ENCODE measurements around the gene OTUD7B. TPM values are rescaled to one million over a fixed set of nuclear protein-coding genes. Genes with fewer than 3 reads are reported as not detected.
A peak's percentile ranks its signal among the peaks of the same experiment; 100 is the strongest.

The OTUD7B gene
- total RNA-seq, 6 experiments from 2014 or later = 26.2 to 29.6 (median 28.7) TPM

DNA sequence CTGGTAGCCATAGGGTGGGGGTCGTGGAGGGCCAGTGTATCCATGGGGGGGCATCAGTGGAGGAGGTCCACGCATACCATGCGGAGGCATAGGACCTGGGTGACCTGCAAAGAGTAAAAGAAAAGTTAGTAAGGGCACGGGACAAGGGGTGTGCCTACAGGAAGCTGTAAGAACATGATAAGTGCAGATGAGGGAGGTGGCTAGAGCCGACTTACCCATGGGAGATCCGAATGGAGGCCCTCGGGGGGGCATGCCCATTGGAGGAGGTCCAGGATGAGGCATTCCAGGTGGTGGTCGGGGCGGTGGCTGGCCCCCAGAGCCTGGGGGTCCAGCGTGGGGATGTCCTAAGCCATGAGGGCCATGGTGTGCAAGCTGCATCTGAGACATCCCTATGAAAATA lies 86.9 kb downstream of the OTUD7B start:
- Mint-ChIP-seq H3K36me3 (ENCODE audit: low read depth) (peaks cover 45% of the 10 kb centered on the region), H3K27ac (no peak overlapping the region), H3K4me3 (no peak overlapping the region), H3K27me3 (ENCODE audit: insufficient read depth) (no peaks in the 10 kb centered on the region; the same call in none of the 2 replicates), H3K4me1 (ENCODE audit: low read depth) (peaks cover 33% of the 10 kb centered on the region), H3K9me3 (no peaks in the 10 kb centered on the region)
- TF ChIP-seq, protein P1, sequence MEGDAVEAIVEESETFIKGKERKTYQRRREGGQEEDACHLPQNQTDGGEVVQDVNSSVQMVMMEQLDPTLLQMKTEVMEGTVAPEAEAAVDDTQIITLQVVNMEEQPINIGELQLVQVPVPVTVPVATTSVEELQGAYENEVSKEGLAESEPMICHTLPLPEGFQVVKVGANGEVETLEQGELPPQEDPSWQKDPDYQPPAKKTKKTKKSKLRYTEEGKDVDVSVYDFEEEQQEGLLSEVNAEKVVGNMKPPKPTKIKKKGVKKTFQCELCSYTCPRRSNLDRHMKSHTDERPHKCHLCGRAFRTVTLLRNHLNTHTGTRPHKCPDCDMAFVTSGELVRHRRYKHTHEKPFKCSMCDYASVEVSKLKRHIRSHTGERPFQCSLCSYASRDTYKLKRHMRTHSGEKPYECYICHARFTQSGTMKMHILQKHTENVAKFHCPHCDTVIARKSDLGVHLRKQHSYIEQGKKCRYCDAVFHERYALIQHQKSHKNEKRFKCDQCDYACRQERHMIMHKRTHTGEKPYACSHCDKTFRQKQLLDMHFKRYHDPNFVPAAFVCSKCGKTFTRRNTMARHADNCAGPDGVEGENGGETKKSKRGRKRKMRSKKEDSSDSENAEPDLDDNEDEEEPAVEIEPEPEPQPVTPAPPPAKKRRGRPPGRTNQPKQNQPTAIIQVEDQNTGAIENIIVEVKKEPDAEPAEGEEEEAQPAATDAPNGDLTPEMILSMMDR (IDR thresholded peaks at IDR 0.05) = no peak
- DNase-seq = no peak

DNA sequence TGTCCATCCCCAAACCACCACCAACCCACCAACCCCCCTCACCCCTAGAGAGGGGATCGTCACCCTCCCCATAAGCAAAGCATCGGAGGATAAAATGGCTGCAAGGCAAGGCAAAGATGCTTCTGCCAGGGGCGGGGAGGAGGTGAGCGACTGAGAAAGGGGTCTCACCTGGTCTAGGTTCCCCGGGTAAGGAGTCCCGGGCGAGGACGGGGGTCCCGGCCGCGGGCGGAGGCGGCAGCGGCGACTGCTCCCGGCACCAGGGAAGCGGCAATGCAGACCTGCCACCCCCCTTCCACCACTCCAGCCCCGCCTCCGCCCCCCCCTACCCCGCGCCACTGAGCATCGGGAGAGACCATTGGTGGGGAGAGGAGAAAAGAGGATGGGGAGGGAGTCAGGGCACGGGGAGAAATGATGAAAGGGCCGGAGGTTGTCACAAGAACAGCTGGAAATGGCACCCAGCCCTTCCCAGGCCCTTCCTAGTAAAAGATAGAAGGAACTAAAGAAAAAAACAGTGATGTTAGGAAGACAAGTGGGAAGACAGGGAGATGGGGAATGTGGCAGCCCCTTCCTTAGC lies 92.9 kb downstream of the OTUD7B start, which contains the start of gene SV2A:
Gene SV2A, minus strand, starts transcription at position 274 of the 574 bp plus-strand sequence. CDS start 4,004 bp downstream, outside the sequence.
- Mint-ChIP-seq H3K4me1 (ENCODE audit: low read depth) (peaks cover 25% of the 10 kb centered on the region), H3K27ac (peak within 1 kb of the TSS; percentile 71), H3K4me3 (peak within 1 kb of the TSS; percentile 91), H3K9me3 (no peaks in the 10 kb centered on the region), H3K27me3 (ENCODE audit: insufficient read depth) (peaks cover 1% of the 10 kb centered on the region; the same call in 1 of the 2 replicates), H3K36me3 (ENCODE audit: low read depth) (peaks cover 10% of the 10 kb centered on the region; the same call in 1 of the 2 replicates)
- DNase-seq = peak; percentile 19
- TF ChIP-seq, protein P1 (IDR thresholded peaks at IDR 0.05) = no peak

- Mint-ChIP-seq H3K27ac (peak overlapping the region; percentile 7; the same call in 1 of the 2 replicates), H3K4me1 (ENCODE audit: low read depth) (peaks cover 25% of the 10 kb centered on the region), H3K4me3 (peak overlapping the region; percentile 91), H3K27me3 (ENCODE audit: insufficient read depth) (peaks cover 1% of the 10 kb centered on the region; the same call in 1 of the 2 replicates), H3K9me3 (no peaks in the 10 kb centered on the region), H3K36me3 (ENCODE audit: low read depth) (peaks cover 11% of the 10 kb centered on the region; the same call in 1 of the 2 replicates)
- DNase-seq = no peak
- TF ChIP-seq, protein P1 (IDR thresholded peaks at IDR 0.05) = no peak
Observed at GRCh38 chr1:149916898-149917252, 93.7 kb downstream of the OTUD7B start.

DNA sequence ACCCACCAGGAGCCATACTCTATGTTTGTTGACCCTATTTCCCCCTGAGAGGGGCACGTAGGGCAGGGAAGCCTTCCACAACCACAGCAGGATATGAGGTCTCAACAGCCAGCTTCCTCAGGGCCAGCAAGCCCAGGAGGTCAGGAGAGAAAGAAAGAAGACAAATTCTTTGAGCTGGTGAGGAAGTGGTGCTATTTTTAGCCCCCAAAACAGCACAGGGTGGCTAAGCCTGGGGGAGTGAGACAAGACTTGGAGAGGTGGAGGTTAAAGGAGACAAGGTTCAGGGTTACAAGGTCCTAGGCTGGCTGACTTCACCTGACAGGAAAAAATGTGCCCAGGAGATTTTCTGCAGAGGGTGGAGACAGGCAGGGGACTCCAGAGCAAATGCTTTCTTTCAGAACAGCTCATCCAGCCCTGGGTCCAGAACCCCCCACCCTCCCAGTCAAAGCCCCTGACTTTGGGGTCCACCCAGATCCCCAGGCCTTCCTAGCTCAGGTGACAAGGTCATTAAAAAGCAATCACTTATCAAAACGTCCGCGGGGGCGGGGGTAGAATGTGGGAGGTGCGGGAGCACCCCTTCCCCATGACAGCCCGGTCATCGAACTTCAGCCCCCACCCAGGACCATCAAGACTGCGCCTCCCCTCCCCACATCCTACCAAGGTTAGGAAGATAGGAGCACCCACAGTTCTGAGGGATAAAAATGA lies 94.2 kb downstream of the OTUD7B start:
- DNase-seq = no peak
- Mint-ChIP-seq H3K9me3 (no peaks in the 10 kb centered on the region), H3K4me3 (peak overlapping the region; percentile 91), H3K4me1 (ENCODE audit: low read depth) (peaks cover 25% of the 10 kb centered on the region), H3K27ac (peak overlapping the region; percentile 41), H3K27me3 (ENCODE audit: insufficient read depth) (peaks cover 1% of the 10 kb centered on the region; the same call in 1 of the 2 replicates), H3K36me3 (ENCODE audit: low read depth) (peaks cover 16% of the 10 kb centered on the region)
- TF ChIP-seq, protein P1 (IDR thresholded peaks at IDR 0.05) = no peak

DNA sequence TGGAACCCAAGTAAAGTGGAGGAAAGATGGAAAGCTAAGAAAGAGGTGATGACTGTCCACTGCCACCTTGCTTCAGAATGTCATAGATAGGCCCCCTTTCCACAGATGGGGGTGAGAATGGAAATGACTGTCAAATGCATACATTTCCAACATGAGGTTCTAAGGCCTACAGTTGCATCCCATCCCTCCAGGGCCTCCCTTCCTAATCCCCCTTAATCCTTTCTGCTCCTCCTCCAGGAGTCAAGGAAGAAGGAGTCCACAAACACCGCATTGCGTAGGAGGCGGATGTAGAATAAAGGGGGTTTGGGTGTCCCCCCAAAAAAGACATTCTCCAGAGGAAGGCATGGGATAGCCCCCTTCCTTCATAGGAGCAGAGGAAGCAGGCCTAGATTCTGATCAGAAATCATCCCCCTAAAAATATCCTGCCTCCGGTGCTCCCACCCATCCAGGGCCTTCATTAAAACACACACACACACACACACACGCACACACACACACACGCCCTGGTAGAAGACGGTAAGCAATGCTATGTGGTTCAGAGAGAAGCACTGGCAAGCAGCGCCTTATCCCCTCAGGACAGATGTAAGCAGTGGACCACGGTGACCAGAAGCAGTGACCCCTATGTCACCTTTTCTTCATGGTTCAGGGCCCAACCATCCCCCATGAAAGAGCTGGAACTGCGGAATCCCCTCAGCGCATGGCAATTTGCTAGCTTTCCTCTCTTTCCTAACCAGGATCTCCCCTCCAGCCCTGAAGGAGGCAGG lies 94.9 kb downstream of the OTUD7B start:
- Mint-ChIP-seq H3K4me3 (peak overlapping the region; percentile 91; the same call in 1 of the 2 replicates), H3K4me1 (ENCODE audit: low read depth) (peaks cover 25% of the 10 kb centered on the region), H3K27me3 (ENCODE audit: insufficient read depth) (peaks cover 1% of the 10 kb centered on the region; the same call in 1 of the 2 replicates), H3K9me3 (no peaks in the 10 kb centered on the region), H3K27ac (peak overlapping the region; percentile 41), H3K36me3 (ENCODE audit: low read depth) (peaks cover 21% of the 10 kb centered on the region)
- no peak for DNase-seq
- TF ChIP-seq, protein P1 (IDR thresholded peaks at IDR 0.05) = no peak

All from HFFc6 (cell line).